ENCODE data around the gene RNF180. TPM values are rescaled to one million over a fixed set of nuclear protein-coding genes. Genes with fewer than 3 reads are reported as not detected.

The RNF180 gene
- polyA plus RNA-seq, 1 donor from 2014 or later, result 6.4 TPM

DNA sequence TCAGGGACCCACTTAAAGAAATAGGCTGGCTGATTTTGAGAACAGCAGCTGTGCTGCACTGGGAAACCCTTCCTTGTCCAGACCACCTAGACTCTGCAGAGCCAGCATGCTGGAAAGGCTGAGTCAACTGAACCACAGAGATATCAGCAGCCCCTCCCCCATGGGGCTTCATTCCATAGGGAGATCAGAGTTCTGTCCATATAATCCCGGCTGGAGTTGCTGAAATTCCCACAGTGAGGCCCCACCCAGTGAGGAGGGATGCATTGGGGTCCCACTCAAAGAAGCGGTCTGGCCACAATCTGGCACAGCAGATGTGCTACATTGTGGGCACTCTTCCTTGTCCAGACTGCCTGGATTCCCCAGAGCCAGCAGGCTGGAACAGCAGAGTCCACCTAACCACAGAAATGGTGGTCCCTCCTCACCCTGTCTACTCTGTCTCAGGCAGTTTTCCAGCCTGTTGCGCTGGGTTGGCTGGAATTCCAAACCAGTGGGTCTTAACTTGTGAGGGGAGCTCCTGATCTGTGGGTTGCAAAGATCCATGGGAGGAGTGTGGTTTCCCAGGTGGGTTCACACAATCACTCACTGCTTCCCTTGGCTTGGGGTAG lies 127.1 kb downstream of the RNF180 start:
- H2AFZ ChIP-seq (ENCODE audit: low read depth, low read length), result no peak overlapping the region
- no peak overlapping the region for H3K4me2 ChIP-seq (ENCODE audit: low read length)
- no peak overlapping the region for H3K9ac ChIP-seq (ENCODE audit: low read length)
- TF ChIP-seq POLR2AphosphoS5 (IDR thresholded peaks at IDR 0.05) (no peak), EZH2 (IDR thresholded peaks at IDR 0.05; ENCODE audit: borderline replicate concordance, insufficient read depth, low read length, poor library complexity, severe bottlenecking) (no peak), MXI1 (conservative IDR thresholded peaks at IDR 0.05; ENCODE audit: poor library complexity, severe bottlenecking) (no peak), RAD21 (conservative IDR thresholded peaks at IDR 0.05) (no peak), EP300 (conservative IDR thresholded peaks at IDR 0.05; ENCODE audit: poor library complexity, severe bottlenecking) (no peak), SMC3 (conservative IDR thresholded peaks at IDR 0.05; ENCODE audit: poor library complexity) (no peak), TAF1 (IDR thresholded peaks at IDR 0.05; ENCODE audit: low read depth) (no peak)
- TF ChIP-seq, protein P1, sequence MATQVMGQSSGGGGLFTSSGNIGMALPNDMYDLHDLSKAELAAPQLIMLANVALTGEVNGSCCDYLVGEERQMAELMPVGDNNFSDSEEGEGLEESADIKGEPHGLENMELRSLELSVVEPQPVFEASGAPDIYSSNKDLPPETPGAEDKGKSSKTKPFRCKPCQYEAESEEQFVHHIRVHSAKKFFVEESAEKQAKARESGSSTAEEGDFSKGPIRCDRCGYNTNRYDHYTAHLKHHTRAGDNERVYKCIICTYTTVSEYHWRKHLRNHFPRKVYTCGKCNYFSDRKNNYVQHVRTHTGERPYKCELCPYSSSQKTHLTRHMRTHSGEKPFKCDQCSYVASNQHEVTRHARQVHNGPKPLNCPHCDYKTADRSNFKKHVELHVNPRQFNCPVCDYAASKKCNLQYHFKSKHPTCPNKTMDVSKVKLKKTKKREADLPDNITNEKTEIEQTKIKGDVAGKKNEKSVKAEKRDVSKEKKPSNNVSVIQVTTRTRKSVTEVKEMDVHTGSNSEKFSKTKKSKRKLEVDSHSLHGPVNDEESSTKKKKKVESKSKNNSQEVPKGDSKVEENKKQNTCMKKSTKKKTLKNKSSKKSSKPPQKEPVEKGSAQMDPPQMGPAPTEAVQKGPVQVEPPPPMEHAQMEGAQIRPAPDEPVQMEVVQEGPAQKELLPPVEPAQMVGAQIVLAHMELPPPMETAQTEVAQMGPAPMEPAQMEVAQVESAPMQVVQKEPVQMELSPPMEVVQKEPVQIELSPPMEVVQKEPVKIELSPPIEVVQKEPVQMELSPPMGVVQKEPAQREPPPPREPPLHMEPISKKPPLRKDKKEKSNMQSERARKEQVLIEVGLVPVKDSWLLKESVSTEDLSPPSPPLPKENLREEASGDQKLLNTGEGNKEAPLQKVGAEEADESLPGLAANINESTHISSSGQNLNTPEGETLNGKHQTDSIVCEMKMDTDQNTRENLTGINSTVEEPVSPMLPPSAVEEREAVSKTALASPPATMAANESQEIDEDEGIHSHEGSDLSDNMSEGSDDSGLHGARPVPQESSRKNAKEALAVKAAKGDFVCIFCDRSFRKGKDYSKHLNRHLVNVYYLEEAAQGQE (IDR thresholded peaks at IDR 0.05; ENCODE audit: borderline replicate concordance), result no peak
- TF ChIP-seq, protein P2, sequence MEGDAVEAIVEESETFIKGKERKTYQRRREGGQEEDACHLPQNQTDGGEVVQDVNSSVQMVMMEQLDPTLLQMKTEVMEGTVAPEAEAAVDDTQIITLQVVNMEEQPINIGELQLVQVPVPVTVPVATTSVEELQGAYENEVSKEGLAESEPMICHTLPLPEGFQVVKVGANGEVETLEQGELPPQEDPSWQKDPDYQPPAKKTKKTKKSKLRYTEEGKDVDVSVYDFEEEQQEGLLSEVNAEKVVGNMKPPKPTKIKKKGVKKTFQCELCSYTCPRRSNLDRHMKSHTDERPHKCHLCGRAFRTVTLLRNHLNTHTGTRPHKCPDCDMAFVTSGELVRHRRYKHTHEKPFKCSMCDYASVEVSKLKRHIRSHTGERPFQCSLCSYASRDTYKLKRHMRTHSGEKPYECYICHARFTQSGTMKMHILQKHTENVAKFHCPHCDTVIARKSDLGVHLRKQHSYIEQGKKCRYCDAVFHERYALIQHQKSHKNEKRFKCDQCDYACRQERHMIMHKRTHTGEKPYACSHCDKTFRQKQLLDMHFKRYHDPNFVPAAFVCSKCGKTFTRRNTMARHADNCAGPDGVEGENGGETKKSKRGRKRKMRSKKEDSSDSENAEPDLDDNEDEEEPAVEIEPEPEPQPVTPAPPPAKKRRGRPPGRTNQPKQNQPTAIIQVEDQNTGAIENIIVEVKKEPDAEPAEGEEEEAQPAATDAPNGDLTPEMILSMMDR (IDR thresholded peaks at IDR 0.05; ENCODE audit: poor library complexity, severe bottlenecking), result no peak
- no peak overlapping the region for H3K4me3 ChIP-seq (ENCODE audit: low read length)
- H3K27me3 ChIP-seq (ENCODE audit: insufficient read depth, low read depth, low read length), result no peaks in the 10 kb centered on the region
- no peaks in the 10 kb centered on the region for H3K9me2 ChIP-seq (ENCODE audit: insufficient read depth, low read length)
- no peaks in the 10 kb centered on the region for H3F3A ChIP-seq (ENCODE audit: insufficient read depth, low read length, poor library complexity, severe bottlenecking)
- no peak overlapping the region for H3K27ac ChIP-seq (ENCODE audit: low read length)
- H4K20me1 ChIP-seq (ENCODE audit: insufficient read depth), result no peaks in the 10 kb centered on the region
- no peaks in the 10 kb centered on the region for H3K9me3 ChIP-seq (ENCODE audit: low read length)
- H3K36me3 ChIP-seq (ENCODE audit: insufficient read depth, low read length), result no peaks in the 10 kb centered on the region
- no peaks in the 10 kb centered on the region for H3K79me2 ChIP-seq (replicated peaks; ENCODE audit: insufficient read depth, low read length)

DNA sequence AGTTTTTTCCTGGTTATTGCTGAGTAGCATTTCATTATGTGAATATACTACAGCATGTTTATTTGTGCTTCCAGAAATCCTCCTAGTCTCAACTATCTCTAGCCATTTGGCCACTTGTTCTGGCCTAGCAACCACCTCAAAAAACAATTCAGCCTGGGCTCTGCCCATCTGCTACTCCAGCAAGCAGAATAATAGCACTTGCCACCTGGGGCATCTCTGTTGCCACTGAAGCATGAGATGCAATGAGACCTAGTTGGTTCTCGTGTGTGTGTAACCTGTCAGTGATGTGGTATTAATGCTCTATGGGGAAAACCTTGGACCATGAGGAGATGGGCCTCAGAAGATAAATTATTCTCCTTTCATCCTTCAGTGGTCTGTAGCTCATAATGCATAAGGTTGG lies 129.5 kb downstream of the RNF180 start:
- no peaks in the 10 kb centered on the region for H3F3A ChIP-seq (ENCODE audit: insufficient read depth, low read length, poor library complexity, severe bottlenecking)
- TF ChIP-seq RAD21 (conservative IDR thresholded peaks at IDR 0.05) (no peak), TAF1 (IDR thresholded peaks at IDR 0.05; ENCODE audit: low read depth) (no peak), POLR2AphosphoS5 (IDR thresholded peaks at IDR 0.05) (no peak), MXI1 (conservative IDR thresholded peaks at IDR 0.05; ENCODE audit: poor library complexity, severe bottlenecking) (no peak), SMC3 (conservative IDR thresholded peaks at IDR 0.05; ENCODE audit: poor library complexity) (no peak), EZH2 (IDR thresholded peaks at IDR 0.05; ENCODE audit: borderline replicate concordance, insufficient read depth, low read length, poor library complexity, severe bottlenecking) (no peak)
- TF ChIP-seq, protein P1 (IDR thresholded peaks at IDR 0.05; ENCODE audit: borderline replicate concordance), result no peak
- TF ChIP-seq, protein P2 (IDR thresholded peaks at IDR 0.05; ENCODE audit: poor library complexity, severe bottlenecking), result no peak
- H3K36me3 ChIP-seq (ENCODE audit: insufficient read depth, low read length), result no peaks in the 10 kb centered on the region
- H3K27me3 ChIP-seq (ENCODE audit: insufficient read depth, low read depth, low read length), result no peaks in the 10 kb centered on the region
- H3K9me3 ChIP-seq (ENCODE audit: low read length), result no peaks in the 10 kb centered on the region
- no peaks in the 10 kb centered on the region for H3K79me2 ChIP-seq (replicated peaks; ENCODE audit: insufficient read depth, low read length)
- no peak overlapping the region for H3K9ac ChIP-seq (ENCODE audit: low read length)
- no peaks in the 10 kb centered on the region for H3K9me2 ChIP-seq (ENCODE audit: insufficient read depth, low read length)
- H3K4me2 ChIP-seq (ENCODE audit: low read length), result no peak overlapping the region
- no peak overlapping the region for H2AFZ ChIP-seq (ENCODE audit: low read depth, low read length)
- no peaks in the 10 kb centered on the region for H4K20me1 ChIP-seq (ENCODE audit: insufficient read depth)
- H3K4me3 ChIP-seq (ENCODE audit: low read length), result no peak overlapping the region
- no peak overlapping the region for H3K27ac ChIP-seq (ENCODE audit: low read length)
